Ureter (tissue), 1 donor: ENCODE data around the gene NDUFV3. TPM values are rescaled to one million over a fixed set of nuclear protein-coding genes. Genes with fewer than 3 reads are reported as not detected.
"Not testable (repeated sequence)": the region's sequence is repeated elsewhere in the genome, so short reads cannot be mapped to it uniquely, and the experiment has no call there.

Experiments
- DNase-seq: peaks from one replicate; pipeline ENCODE4 v3.0.0-alpha.2; 2020; ENCODE audit warnings: low spot score
- total RNA-seq: library from RNA; stranded (reverse); gene quantifications from one replicate; pipeline ENCODE4 v1.2.4, GENCODE V29; 2023
- donor health status: DM: yes; HTN: yes; CAD: no.

Gene NDUFV3
- total RNA-seq, 1 donor from 2014 or later = 33.9 TPM

DNA sequence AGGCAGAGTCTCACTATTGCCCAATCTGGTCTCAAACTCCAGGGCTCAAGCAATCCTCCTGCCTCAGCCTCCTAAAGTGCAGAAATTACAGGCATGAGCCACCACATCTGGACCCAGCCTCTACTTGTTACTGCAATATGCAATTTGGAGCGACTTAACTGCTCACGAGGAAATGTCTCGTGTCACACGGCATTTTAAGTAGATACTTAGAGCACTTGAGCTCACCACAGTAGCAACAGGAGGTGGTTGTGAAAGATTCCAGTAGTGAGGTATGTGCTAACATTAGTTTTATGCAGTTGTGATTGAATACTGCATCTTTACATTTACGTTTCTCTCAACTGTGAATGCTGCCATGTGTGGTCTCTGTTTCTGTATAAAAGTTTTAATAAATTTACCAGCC, 5.8 kb upstream of the NDUFV3 start:
- no peak for DNase-seq

DNA sequence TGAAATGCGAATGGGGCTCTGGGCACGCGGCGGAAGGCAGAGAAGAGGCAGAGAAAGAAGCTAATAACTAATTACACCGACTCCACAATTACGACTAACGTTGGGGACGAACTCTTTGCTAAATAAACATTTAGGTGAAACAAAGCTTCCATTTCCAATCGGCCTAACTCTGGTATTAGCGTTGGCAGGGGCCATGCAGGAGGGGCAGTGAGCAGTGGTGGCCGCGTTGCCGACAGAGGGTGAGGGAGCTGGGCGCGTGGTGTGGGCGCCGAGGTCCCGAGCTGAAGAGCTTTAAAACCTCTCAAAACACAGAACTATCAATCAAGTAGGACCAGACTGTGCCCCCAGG, 553 bp upstream of the NDUFV3 start:
- DNase-seq = no peak

GRCh38 chr21:42900446-42900845, 7.3 kb downstream of the NDUFV3 start:
- no peak for DNase-seq

DNA sequence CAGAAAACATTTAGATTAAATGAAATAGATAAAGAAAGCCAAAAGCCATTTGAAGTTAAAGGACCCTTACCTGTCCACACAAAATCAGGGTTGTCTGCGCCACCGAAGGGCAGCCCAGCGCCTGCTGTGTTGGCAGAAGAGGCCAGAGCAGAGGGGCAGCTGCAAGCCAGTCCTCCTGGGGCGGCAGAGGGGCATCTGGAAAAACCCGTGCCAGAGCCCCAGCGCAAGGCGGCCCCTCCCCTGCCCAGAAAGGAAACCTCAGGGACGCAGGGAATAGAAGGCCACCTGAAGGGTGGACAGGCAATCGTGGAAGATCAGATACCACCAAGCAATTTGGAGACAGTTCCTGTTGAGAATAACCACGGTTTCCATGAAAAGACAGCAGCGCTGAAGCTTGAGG, 10.7 kb downstream of the NDUFV3 start:
- no peak for DNase-seq

- DNase-seq = no peak
Observed at GRCh38 chr21:42905195-42905594, 12.1 kb downstream of the NDUFV3 start.

DNA sequence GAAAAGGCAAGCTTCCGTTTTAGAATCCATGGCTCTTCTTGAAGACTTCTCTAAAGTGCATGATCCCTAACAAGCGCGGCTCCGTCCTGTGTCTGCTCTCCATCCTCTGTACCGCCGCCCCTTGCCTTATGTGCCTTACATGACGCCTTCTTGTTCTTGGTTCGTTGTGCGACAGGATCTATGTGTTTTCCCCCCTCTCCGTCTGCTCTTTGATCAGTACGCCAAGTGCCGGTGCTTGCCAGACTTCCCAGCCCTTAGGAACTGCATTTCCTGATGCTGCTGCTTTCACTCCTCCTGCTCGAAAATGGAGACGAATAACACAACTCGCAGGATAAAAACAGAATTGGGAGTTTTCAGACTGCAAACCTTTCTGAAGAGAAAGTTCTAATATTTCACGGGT, 13.1 kb downstream of the NDUFV3 start:
- DNase-seq = no peak

GRCh38 chr21:42908484-42908883, 15.4 kb downstream of the NDUFV3 start:
- DNase-seq = not testable (repeated sequence)

GRCh38 chr21:42911920-42912319, 18.8 kb downstream of the NDUFV3 start:
- DNase-seq = not testable (repeated sequence)

DNA sequence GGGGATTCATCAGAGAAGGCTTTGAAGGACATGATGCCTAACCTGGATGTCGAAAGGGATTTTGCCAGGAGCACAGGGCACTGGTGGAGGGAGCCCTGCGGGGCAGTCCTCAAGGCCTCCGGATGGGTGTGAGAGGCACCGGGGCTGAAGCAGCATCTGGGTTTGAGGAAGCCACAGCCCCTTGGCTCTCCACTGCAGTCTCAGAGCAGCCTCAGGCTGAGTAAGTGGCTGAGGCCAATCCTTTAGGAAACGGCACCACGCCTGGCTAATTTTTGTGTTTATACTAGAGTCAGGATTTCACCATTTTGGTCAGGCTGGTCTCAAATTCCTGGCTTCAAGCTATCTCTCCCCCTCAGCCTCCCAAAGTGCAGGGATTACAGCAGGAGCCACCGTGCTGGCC, 20.4 kb downstream of the NDUFV3 start:
- no peak for DNase-seq

DNA sequence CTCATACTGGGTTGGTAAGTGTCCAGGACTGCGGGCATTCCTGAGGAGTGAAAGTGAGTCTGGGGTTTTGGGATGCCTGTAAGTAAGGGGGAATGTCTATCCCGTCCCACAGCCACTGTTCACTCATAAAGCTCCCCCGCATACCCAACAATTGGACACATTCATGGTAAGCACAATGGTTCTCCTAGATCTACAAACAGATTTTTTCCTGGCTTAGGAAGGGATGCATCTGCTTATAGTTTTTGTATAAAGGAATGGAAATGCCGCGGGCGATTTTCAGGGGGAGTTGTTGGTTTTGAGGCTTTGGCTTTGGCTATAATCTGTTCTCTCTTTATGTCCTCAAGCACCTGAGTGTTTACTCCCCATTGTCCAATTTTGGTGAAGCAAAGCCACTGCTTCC, 25.2 kb downstream of the NDUFV3 start:
- no peak for DNase-seq

DNA sequence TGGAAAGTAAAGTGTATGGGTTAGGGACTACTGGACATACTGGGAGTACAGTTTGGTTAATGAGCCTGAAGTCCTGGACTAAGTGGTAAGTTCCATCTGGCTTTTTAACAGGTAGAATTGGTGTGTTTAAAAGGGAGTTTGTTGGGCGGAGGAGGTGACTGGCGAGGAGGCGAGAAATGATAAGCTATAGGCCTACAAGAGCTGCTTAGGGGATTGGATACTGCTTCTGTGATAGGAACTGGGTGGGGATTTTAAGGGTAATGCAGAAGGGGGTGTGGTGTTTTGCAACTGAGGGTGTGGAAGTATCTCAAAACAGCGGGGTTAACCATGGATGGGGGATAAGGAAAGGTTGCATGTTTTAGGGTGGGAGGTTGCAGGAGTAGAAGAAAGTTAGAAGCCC, 28.8 kb downstream of the NDUFV3 start:
- DNase-seq = no peak

- no peak for DNase-seq
Observed at GRCh38 chr21:42922918-42923317, 29.8 kb downstream of the NDUFV3 start.

GRCh38 chr21:42923553-42924432, 30.7 kb downstream of the NDUFV3 start:
- peak; percentile 88 for DNase-seq

GRCh38 chr21:42924433-42924751, 31.3 kb downstream of the NDUFV3 start:
- no peak for DNase-seq

GRCh38 chr21:42925114-42925926, 32.2 kb downstream of the NDUFV3 start, which contains the start of gene ERVH48-1:
Gene ERVH48-1 (minus strand): TSS chr21:42925630. CDS start chr21:42919006, 6,624 bp downstream.
- DNase-seq = no peak

DNA sequence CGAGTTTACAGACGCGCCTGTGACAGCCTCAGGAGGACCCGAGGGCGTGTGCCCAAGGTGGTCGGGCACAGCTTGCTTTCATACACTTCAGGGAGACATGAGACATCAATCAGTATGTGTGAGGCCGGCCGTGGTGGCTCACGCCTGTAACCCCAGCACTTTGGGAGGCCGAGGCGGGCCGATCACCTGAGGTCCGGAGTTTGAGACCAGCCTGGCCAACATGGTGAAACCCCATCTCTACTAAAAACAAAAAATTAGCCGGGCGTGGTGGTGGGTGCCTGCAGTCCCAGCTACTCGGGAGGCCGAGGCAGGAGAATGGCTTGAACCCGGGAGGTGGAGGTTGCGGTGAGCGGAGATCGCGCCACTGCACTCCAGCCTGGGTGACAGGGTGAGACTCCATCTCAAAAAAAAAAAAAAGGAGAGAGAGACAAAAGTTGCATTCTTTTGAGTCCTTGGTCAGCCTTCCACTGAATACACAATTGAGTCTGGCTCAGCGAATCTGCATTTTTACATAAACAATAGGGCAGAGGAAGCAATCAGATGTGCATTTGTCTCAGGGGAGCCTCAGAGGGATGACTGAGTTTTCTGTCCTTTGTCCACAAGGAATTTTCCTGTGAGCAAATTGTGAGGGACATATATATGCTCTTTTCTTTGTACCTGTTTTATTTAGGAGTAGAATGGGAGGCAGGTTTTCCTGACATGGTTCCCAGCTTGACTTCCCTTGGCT, 34.5 kb downstream of the NDUFV3 start:
- DNase-seq = not testable (repeated sequence)

- no peak for DNase-seq
Observed at GRCh38 chr21:42929969-42930368, 36.9 kb downstream of the NDUFV3 start.

DNA sequence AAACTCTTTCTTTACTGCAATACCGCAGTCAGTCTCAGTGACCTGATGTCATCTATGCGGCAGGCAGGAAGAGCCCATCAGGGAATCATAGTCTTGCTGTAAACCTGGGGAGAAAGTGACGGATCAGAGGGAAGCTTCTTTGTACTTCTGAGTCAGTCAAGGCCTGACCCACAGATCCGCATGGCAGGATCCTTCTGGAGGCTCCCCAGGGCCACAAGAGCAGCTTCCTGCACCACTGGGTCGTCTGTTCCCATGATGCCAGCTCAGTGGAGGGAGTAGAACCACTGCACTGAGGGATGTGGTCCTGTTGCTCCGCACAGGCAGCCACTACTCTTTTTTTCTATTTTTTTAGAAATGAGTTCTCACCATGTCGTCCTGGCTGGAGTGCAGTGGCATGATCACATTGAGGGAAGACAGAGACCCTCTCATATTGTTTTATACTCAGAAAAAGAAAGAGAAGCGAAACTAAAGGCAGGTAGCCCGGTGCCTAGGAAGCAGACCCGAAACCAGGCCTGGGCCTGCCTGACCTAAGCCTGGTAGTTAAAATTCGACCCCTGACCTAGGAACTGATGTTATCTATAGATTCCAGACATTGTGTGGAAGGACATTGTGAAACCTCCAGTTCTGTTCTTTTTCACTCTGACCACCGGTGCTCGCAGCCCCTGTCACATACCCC, 38.6 kb downstream of the NDUFV3 start:
- DNase-seq = no peak

GRCh38 chr21:42932378-42933136, 39.4 kb downstream of the NDUFV3 start:
- not testable (repeated sequence) for DNase-seq

DNA sequence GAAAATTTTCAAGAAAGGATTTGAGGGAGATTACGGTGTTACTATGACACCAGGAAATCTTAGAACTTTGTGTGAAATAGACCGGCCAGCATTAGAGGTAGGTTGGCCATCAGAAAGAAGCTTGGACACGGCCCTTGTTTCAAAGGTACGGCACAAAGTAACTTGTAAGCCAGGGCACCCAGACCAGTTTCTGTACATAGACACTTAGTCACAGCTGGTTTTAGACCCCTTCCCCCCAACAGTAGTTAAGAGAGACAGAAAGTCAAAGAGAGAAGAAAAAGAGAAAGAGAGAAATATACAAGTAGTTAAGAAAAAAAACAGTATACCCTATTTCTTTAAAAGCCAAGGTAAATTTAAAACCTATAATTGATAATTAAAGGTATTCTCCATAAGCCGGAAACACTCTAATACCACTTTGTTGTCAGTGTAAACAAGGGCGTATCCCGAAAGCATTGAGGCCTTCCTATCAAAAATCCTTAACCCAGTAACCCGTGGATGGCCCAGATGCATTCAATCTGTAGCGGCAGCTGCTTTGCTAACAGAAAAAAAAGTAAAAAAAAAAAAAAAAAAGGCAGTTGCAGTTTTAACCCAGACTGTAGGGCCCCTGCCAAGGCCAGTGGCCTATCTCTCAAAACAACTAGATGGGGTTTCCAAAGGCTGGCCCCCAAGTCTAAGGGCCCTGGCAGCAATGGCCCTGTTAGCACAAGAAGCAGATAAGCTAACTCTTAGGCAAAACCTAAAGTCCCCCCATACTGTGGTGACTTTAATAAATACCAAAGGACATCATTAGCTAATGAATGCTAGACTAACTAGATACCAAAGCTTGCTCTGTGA, 40.2 kb downstream of the NDUFV3 start:
- not testable (repeated sequence) for DNase-seq
